NCI-H1930 (cell line): ENCODE results near the gene SRGAP2C.
"Not testable (repeated sequence)": the region's sequence is repeated elsewhere in the genome, so short reads cannot be mapped to it uniquely, and the experiment has no call there.

Experiments
- DNase-seq, 2 experiments: peaks; one replicate each; lab custom pipeline; 2025; lab: John Stamatoyannopoulos, UW

SRGAP2C gene

GRCh38 chr1:121280699-121281317 is 96.0 kb downstream of the SRGAP2C start:
- not testable (repeated sequence) for DNase-seq

DNA sequence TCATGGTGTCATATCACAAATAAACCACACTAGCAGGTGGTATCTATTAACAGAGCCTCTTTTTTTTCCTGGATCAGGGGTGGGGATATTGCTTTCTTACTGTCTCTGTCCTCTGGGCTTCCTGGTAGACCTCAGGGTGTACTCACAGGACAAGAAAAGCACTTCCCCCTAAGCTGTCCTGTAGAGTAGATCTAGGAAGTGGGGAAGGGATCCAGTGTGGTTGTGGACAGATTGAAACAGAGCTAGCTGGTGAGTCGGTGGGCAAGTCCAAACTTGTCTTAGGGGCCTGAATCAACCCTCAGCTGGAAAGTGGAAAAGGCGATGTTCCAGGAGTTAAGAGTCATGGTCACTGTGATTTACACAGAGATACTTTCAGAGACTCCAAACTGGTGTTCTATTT is 96.7 kb downstream of the SRGAP2C start:
- not testable (repeated sequence) for DNase-seq

- DNase-seq, result not testable (repeated sequence)
Measured at GRCh38 chr1:121283587-121284180, 98.9 kb downstream of the SRGAP2C start.

- not testable (repeated sequence) for DNase-seq
Measured at GRCh38 chr1:121292590-121292989, 107.8 kb downstream of the SRGAP2C start.

GRCh38 chr1:121293263-121294204 is 108.8 kb downstream of the SRGAP2C start:
- DNase-seq, result not testable (repeated sequence)

- not testable (repeated sequence) for DNase-seq
Measured at GRCh38 chr1:121294205-121294570, 109.4 kb downstream of the SRGAP2C start.

GRCh38 chr1:121296563-121296962 is 111.8 kb downstream of the SRGAP2C start:
- not testable (repeated sequence) for DNase-seq

DNA sequence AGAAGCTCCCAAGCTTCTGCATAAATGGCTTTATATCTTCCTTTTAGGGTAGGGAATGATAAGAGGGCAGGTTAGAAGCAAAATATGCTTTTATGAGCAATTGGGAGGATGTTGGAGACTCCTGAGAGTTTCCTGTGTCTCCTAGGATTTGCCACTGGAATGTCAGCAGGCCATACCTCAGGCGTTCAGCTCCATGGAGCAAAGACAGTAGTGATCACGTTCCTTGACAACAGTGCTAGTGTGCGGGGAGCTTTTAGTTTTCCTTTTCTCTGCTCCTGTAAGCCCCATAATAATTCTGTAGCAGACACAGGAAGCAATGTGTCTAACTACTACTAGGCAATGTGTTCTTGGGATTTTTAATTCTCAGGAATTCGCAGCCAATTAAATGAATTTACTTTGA is 113.8 kb downstream of the SRGAP2C start:
- not testable (repeated sequence) for DNase-seq

- not testable (repeated sequence) for DNase-seq
Measured at GRCh38 chr1:121299514-121300149, 114.9 kb downstream of the SRGAP2C start.

- DNase-seq, result not testable (repeated sequence)
Measured at GRCh38 chr1:121301876-121302275, 117.1 kb downstream of the SRGAP2C start.

- DNase-seq, result not testable (repeated sequence)
Measured at GRCh38 chr1:121307759-121308158, 123.0 kb downstream of the SRGAP2C start.

DNA sequence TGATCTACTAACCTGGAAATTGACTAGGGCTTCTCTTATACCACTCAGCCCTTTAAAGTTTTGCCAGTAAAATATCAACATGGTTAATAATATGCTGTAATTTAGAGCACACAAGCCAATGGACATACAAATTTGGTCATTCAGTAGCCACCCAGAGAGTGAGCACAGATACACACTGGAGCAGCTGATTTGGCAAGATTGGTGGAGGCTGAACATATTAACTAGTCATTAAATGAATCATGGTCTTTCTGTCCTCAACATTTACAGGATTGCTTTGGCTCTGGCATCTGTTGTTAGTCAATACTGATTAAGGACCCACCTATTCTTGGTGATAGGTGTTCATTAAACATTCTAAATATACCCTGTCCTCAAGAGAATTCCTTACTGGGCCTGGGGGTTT is 130.7 kb downstream of the SRGAP2C start:
- not testable (repeated sequence) for DNase-seq

- not testable (repeated sequence) for DNase-seq
Measured at GRCh38 chr1:121316081-121316480, 131.3 kb downstream of the SRGAP2C start.

DNA sequence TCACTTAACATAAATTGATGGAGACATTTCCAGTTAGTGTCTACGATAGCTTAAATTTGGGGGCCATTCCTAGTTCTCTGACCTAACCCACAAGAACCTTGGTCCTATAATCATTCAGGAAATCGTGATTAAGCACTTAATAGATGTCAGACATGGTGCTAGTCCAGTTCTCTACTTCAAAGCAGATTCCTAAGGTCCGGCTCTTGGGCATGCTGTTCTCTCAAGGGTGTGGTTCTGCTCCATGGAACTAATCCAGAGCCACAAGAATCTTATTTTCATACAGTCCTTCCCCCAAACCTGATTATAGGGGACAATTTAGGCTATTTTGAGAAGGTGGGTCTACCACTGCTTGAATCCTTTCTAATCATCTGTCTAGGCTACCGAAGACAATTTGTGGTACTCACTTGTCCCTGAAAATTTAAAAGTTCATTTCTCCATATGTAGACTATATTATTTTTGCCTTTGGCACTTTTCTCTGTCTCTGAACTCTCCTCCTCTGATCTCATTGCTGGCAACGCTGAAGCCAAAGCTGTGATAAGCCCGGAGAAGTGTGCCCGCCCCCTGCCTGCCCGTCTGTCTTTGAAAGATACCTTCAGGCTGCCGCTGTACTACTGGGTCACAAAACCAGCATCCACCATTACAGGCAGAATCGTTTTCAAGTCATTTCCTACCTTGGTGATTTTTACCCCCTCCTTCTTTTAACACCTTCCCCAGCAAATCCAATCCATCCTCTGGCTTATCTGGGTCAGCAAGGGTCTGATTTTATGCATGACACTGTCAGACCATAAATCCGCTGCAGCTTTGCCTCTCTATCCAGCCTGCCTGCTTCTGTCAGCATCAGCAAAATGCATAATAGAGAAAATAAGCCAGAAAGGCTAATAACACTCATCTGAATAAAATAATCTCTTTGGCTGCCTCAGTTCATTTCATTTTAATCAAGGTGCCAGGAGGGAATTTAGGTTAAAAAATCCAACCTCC is 133.0 kb downstream of the SRGAP2C start:
- DNase-seq, result not testable (repeated sequence)

DNA sequence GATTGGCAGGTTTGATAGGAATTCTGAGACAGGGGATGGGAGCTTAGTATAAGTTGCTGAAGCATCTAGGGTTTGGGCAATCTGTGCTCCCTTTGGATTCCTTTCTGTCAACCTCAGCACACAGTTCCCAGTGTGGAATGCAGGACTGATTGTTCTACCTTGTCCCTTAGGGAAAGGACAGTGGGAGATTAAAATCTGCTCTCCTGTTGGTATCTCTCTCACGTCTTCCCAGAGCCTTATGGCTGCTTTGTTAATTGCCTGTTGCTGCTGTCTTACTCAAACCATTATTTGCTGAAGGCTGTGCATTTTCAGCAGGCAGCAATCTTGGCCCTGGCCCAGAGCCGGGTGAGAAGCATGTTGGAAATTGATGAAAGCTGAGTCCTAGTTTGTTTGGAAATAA is 133.9 kb downstream of the SRGAP2C start:
- not testable (repeated sequence) for DNase-seq

DNA sequence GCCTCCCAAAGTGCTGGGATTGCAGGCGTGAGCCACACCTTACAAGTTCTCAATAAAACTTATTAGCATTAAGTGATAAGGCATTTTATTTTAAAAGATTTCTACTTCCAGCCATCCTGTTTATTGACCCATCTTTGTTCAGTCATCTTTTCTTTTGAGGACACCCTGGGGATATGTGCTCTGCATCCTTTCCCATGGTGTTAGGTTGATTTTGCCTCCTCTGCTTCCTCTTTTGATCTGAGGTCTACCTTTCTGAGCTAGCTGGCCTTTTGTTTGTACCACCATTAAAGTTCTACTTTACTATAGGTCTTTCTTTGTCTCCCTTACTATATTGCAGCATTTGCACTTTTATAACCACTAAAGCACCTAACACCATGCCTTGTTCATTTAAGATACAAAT is 136.9 kb downstream of the SRGAP2C start:
- not testable (repeated sequence) for DNase-seq

GRCh38 chr1:121324726-121325125 is 140.0 kb downstream of the SRGAP2C start:
- DNase-seq, result not testable (repeated sequence)

- DNase-seq, result not testable (repeated sequence)
Measured at GRCh38 chr1:121332141-121332540, 147.4 kb downstream of the SRGAP2C start.

DNA sequence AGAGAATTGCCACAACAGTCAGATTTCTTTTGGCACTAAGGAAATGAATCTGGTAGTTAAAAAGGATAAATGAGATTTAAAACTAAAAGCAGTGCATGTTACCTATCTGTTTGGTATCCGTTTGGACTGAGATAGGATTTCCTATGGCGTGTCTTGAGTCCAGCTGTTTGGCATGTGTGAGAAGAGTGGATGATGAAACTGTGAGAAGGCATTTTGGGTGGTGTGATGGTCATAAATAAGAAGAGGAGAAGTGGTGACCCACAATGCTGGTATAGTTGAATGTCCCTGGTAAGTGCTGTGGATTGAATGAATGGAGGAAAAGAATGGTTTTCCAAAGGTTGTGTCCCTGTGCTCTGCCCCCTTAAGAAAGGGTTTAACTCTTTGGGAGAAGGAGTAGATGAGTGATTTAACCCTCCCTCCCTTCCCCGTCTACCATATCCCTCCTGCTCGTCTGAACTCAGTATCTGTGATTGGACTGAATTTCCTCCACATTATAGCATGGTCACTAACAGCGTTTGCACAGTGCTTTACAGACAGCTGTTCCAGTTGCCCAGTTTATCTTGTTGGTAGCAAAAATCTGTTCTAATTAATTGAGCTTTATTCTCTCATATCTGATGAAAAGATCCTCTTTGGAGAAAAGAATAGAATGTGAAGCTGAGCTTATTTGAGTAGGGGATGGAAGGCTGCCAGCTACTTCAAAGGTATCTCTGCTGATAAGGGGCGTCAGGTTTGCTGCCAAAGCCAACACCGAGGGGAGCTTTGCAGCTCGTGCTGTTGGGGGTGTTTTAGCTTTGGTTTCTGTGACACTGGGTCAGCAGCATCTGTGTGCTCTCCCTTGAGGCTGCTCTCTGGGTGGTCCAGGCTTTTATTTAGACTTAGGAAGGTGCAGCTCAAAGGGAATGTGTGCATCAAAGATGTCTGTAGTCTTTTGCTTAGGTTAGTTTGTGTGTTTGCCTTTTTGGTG is 148.1 kb downstream of the SRGAP2C start:
- not testable (repeated sequence) for DNase-seq

DNA sequence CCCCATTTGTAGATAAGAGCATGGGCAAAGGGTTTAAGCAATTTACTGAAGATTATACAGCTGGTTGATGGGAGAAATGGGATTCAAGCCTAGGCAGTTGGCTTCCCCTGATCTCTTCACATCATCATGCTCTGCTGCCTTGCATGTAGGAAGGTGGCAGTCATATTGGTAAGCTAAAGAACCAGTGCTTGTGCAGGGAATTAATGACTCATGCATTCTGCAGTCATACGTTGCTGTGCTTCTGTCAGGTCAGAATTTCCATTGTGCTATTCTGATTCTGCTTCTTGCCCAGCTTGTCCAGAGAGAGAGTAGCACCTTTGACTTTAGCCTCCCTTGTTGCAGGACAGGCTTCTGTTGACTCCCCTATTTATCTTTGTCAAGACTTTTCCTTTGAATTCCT is 153.2 kb downstream of the SRGAP2C start:
- not testable (repeated sequence) for DNase-seq
